ENCODE data around the gene TOR2A. TPM values are rescaled to one million over a fixed set of nuclear protein-coding genes. Genes with fewer than 3 reads are reported as not detected.
A peak's percentile ranks its signal among the peaks of the same experiment; 100 is the strongest.

The TOR2A gene
- total RNA-seq, 1 experiment from 2014 or later: 16.4 TPM

DNA sequence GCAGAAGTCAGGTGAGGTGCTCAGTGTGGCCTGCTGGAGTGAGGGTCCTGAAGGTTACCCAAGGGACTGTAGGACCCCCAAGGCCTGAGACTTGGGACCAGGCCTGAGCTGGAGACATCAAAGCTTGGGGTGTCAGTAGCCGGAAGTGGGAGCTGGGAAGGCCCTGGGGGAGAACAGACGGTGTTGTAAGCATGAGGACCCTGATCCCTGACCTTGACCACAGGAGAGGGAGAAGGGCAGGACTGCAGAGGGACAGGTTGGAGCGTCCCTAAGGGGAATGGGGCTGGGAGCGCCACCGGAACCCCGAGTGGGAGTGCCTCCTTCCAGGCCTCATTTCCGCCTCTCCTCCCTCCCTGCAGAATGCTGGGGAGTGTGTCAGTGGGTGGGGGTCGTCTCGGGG is 18.7 kb downstream of the TOR2A start:
- CTCF ChIA-PET: no interaction called here
- no TSS peak for BruUV-seq (replicated peaks)
- no peak overlapping the region for H3K27ac ChIP-seq

DNA sequence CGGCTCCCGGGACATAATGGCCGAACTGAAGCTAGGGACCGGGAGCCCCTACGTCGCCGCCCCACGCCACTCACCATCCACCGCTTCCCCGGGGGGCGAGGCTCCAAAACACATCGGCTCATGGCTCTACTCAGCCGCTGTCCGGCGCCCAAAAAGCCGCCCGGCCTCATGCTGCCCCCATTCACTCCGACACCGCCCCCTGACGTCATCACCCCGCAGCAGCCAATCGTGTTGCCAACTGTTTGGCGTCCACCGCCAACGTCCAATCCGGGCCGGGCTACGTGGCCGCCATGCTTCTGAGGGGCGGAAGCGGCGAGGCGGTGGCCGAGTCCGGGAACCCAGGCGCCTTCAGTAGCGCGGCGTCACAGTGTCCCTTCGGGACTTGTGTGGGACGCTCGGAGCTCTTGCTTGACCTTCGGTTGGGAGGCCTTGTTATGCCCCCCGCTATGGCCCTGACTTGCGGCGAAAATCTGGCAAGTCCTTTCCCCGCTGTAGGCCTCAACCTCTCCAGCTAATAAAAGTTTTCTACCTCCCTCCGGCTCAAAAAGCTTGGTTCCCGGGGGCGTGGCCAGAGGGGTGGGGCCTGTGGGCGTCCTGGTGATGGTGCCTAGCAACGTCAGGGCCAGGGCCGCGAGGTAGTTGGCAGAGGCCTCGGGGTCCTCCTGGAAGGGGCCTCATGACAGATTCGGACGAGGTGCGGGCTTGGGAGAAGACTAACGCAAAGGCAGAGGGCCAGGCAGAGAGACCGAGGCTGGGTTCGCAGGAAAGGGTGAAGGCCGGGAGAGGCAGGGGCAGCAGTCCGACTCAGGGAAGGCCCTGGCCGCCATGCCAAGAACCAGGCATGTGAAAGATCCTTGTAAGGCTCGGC is 19.4 kb downstream of the TOR2A start, which contains the start of the genes PTRH1 and TTC16:
TSS of gene PTRH1 (minus strand) at position 194 of the 868 bp plus-strand sequence. CDS start at position 170, 24 bp downstream.
TSS of gene TTC16 (plus strand) at position 610 of the 868 bp plus-strand sequence. CDS start at position 677, 67 bp downstream.
- POLR2A ChIA-PET (ENCODE audit: unreplicated experiment): interaction anchor here (0.5 to 0.6 kb wide), 2 partner anchors 198 to 292 kb away, joined by 4 to 10 read pairs; partner anchors contain the start of gene ZNF79
- H3K9me2 ChIP-seq (ENCODE audit: insufficient read depth): no peaks in the 10 kb centered on the region
- BruUV-seq (replicated peaks): TSS peak; percentile 75
- H4K20me1 ChIP-seq (ENCODE audit: insufficient read depth): peaks cover 11% of the 10 kb centered on the region; the same call in 1 of the 2 replicates
- H2AFZ ChIP-seq: peak within 1 kb of the TSS; percentile 99
- CTCF ChIA-PET: no interaction called here
- H3K27ac ChIP-seq: no peak within 1 kb of the TSS; the same call in 1 of the 2 replicates
- H3K9me3 ChIP-seq (ENCODE audit: insufficient read depth, low read depth): no peaks in the 10 kb centered on the region
- DNase-seq: peak; percentile 87 to 98
- H3F3A ChIP-seq (ENCODE audit: insufficient read depth, low read depth): peaks cover 9% of the 10 kb centered on the region; the same call in 1 of the 2 replicates
- H3K27me3 ChIP-seq (ENCODE audit: insufficient read depth, low read depth): no peaks in the 10 kb centered on the region
- peaks cover 10% of the 10 kb centered on the region; the same call in 1 of the 2 replicates for H3K79me2 ChIP-seq (ENCODE audit: low read depth)
- intact Hi-C loops (cut with micrococcal nuclease; ENCODE audit: unreplicated experiment): no loop called here
- H3K36me3 ChIP-seq (ENCODE audit: low read depth): no peaks in the 10 kb centered on the region
- H3K4me3 ChIP-seq: peak within 1 kb of the TSS; percentile 92
- no peak for TF ChIP-seq EZH2 (IDR thresholded peaks at IDR 0.05; ENCODE audit: low read depth)
- TF ChIP-seq, protein P1, sequence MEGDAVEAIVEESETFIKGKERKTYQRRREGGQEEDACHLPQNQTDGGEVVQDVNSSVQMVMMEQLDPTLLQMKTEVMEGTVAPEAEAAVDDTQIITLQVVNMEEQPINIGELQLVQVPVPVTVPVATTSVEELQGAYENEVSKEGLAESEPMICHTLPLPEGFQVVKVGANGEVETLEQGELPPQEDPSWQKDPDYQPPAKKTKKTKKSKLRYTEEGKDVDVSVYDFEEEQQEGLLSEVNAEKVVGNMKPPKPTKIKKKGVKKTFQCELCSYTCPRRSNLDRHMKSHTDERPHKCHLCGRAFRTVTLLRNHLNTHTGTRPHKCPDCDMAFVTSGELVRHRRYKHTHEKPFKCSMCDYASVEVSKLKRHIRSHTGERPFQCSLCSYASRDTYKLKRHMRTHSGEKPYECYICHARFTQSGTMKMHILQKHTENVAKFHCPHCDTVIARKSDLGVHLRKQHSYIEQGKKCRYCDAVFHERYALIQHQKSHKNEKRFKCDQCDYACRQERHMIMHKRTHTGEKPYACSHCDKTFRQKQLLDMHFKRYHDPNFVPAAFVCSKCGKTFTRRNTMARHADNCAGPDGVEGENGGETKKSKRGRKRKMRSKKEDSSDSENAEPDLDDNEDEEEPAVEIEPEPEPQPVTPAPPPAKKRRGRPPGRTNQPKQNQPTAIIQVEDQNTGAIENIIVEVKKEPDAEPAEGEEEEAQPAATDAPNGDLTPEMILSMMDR (conservative IDR thresholded peaks at IDR 0.05): no peak
- 0 out of 2 replicates have a peak, but pooled peaks cover 4% of the 10 kb centered on the region for H3K4me1 ChIP-seq (replicated peaks; ENCODE audit: insufficient read depth)
- peak within 1 kb of the TSS; percentile 97 for H3K4me2 ChIP-seq

More for the DNA sequence above, 18.7 kb downstream of the TOR2A start:
- Histone ChIP-seq H2AFZ (no peak overlapping the region; the same call in 1 of the 2 replicates), H3K4me1 (replicated peaks; ENCODE audit: insufficient read depth) (peaks cover 10% of the 10 kb centered on the region), H3K9me2 (ENCODE audit: insufficient read depth) (no peaks in the 10 kb centered on the region), H3K36me3 (ENCODE audit: low read depth) (no peaks in the 10 kb centered on the region), H3K79me2 (ENCODE audit: low read depth) (peaks cover 10% of the 10 kb centered on the region; the same call in 1 of the 2 replicates), H3K4me3 (peak overlapping the region; percentile 92; the same call in 1 of the 2 replicates), H4K20me1 (ENCODE audit: insufficient read depth) (peaks cover 11% of the 10 kb centered on the region; the same call in 1 of the 2 replicates), H3K9me3 (ENCODE audit: insufficient read depth, low read depth) (no peaks in the 10 kb centered on the region), H3K27me3 (ENCODE audit: insufficient read depth, low read depth) (no peaks in the 10 kb centered on the region), H3K4me2 (peak overlapping the region; percentile 97), H3F3A (ENCODE audit: insufficient read depth, low read depth) (peaks cover 9% of the 10 kb centered on the region; the same call in 1 of the 2 replicates)
- TF ChIP-seq, protein P1 (conservative IDR thresholded peaks at IDR 0.05): no peak
- TF ChIP-seq EZH2 (IDR thresholded peaks at IDR 0.05; ENCODE audit: low read depth): no peak
- intact Hi-C loops (cut with micrococcal nuclease; ENCODE audit: unreplicated experiment): no loop called here
- POLR2A ChIA-PET (ENCODE audit: unreplicated experiment): interaction anchor here (0.6 kb wide), 1 partner anchor 292 kb away, joined by 4 read pairs; the partner anchor contains the start of gene ZNF79
- no peak for DNase-seq

DNA sequence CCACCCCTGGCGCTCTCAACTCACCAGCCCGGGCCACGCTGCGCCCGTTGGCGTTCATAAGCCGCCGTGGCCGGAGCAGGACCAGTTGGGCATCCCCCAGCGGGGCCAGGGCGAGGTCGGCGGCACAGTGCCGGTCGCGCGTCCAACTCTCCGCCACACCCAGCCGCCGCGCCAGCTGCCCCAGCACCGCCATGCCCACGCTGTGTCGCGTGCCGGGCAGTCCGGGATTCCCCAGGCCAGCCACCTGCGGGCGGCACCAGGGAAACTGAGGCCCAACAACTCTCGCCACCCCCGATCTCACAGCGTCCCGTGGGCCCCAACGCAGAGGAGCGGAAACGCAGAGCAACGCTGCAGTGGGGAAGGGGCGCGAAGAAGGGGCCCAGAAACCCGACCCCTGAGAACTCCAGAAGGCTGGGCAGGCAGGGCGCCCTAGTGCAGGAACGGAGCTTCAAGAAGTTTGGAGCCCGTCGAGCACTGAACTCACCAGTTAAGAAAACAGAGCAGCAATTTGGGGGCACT is 20.1 kb downstream of the TOR2A start:
- H3K4me1 ChIP-seq (replicated peaks; ENCODE audit: insufficient read depth): 0 out of 2 replicates have a peak, but pooled peaks cover 4% of the 10 kb centered on the region
- H4K20me1 ChIP-seq (ENCODE audit: insufficient read depth): peaks cover 11% of the 10 kb centered on the region; the same call in 1 of the 2 replicates
- no TSS peak for BruUV-seq (replicated peaks)
- TF ChIP-seq, protein P1 (conservative IDR thresholded peaks at IDR 0.05): no peak
- TF ChIP-seq EZH2 (IDR thresholded peaks at IDR 0.05; ENCODE audit: low read depth): no peak
- peaks cover 10% of the 10 kb centered on the region; the same call in 1 of the 2 replicates for H3K79me2 ChIP-seq (ENCODE audit: low read depth)
- peaks cover 9% of the 10 kb centered on the region; the same call in 1 of the 2 replicates for H3F3A ChIP-seq (ENCODE audit: insufficient read depth, low read depth)
- ChIA-PET POLR2A (ENCODE audit: unreplicated experiment) (no interaction called here), CTCF (no interaction called here)
- intact Hi-C loops (cut with micrococcal nuclease; ENCODE audit: unreplicated experiment): no loop called here
- H3K27me3 ChIP-seq (ENCODE audit: insufficient read depth, low read depth): no peaks in the 10 kb centered on the region
- no peaks in the 10 kb centered on the region for H3K9me2 ChIP-seq (ENCODE audit: insufficient read depth)
- no peaks in the 10 kb centered on the region for H3K9me3 ChIP-seq (ENCODE audit: insufficient read depth, low read depth)
- no peak overlapping the region for H3K27ac ChIP-seq
- peak in 1 of 2 experiments; percentile 46 for DNase-seq
- H3K36me3 ChIP-seq (ENCODE audit: low read depth): no peaks in the 10 kb centered on the region
- H2AFZ ChIP-seq: peak overlapping the region; percentile 99
- peak overlapping the region; percentile 92 for H3K4me3 ChIP-seq
- peak overlapping the region; percentile 97 for H3K4me2 ChIP-seq
